Central memory CD4-positive, alpha-beta T cell (primary cell): ENCODE data around the gene ITFG2.
"Not testable (repeated sequence)": the region's sequence is repeated elsewhere in the genome, so short reads cannot be mapped to it uniquely, and the experiment has no call there.

Source experiments
- DNase-seq: peaks from one replicate; pipeline ENCODE4 v3.0.0; 2022

ITFG2 gene

DNA sequence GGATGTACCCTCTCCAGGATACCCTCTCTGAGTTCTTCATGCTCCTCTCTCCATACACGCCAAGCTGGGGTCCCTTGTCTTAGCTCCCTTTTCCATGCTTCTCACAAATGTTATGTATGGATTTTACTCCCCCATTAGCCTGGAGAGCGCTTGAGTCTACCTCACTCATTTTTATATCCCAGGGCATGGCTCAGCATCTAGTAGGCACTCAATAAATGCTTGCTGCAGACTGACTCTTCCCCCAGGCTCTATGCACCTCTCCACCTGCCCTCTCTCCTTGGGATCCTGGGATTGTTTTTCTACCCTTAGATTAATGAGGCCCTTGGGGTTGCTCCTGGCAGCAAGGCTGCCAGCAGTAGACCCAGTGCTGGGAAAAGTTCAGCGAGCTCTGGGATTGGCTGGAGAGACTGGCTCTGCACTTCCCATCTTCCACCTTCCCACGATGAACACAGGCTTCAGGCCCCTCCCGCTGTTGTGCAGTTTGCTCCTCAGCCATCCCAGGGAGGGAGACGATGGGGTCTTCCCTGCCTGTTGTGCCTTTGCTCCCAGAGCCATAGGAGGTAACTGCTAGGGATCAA is 20.2 kb downstream of the ITFG2 start:
- DNase-seq: no peak

DNA sequence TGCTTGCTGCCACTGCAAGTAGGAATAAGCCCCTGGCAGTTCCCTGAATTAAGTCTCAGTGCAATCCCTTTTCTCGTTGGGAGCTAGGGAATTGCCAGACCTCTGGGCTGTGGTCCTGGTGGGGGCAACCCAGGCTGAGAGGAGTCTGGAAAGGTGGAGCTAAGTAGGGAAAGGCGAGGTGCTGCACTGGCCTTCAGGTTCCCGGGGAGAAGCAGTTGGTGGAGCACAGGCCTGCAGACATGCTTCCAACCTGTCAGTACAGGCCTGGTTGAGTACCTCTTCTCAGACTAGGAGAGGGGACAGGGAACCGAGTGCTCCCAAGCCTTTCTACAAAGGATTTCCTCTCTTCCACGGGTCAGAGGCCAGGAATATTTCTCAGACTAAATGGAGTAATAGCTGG is 20.9 kb downstream of the ITFG2 start:
- DNase-seq: no peak

- DNase-seq: no peak
These were observed 21.3 kb downstream of the ITFG2 start for GRCh38 chr12:2833810-2834209.

GRCh38 chr12:2834581-2835491 is 22.4 kb downstream of the ITFG2 start, which contains the start of gene NRIP2:
Gene NRIP2 (minus strand): TSS chr12:2835035. CDS start chr12:2834983, 52 bp downstream.
- DNase-seq: no peak

DNA sequence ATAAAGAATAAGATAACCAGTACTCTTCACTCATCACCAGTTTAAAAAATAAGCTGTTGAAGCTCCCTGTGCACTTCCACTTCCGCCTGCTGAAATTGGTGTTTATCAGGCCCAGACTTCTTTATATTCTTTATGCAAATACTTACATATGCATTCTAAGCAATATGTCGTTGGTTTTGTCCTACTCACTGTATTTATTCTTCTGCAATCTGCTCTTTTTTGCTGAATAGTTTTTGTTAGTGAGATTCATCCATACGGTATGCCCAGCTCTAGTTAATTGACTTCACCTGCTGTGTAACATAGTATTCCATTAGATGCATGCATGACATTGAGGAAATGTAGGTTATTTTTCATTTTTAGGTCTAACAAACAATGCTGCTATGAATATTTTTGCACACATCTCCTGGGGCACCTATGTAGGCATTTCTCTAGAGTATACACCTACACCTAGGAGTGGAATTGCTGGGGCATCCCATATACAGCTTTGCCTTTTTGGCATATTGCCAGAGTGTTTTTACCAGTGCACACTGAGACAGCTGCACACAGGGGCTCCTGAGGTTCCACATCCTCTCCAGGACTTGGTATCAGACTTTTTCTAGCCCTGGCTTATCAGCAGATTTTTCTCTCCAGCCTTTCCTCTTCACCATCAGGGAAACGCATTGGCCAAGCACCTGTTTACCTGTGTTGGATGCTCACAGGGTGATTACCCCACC is 23.4 kb downstream of the ITFG2 start:
- DNase-seq: no peak

DNA sequence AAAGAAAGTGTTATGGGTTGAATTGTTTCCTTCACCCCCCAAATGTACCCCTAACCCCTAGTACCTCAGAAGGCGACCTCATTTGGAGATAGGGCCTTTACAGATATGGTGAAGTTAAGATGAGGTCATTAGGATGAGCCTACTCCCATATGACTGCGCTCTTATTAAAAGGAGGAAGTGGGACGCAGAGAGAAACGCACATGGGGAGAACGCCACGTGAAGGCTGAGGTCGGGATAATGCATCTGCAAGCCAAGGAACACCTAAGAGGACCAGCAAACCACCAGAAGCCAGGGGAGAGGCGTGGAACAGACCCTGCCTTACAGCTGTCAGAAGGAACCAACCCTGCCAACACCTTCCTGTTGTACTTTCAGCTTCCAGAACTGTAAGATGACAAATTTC is 24.1 kb downstream of the ITFG2 start:
- no peak for DNase-seq

DNA sequence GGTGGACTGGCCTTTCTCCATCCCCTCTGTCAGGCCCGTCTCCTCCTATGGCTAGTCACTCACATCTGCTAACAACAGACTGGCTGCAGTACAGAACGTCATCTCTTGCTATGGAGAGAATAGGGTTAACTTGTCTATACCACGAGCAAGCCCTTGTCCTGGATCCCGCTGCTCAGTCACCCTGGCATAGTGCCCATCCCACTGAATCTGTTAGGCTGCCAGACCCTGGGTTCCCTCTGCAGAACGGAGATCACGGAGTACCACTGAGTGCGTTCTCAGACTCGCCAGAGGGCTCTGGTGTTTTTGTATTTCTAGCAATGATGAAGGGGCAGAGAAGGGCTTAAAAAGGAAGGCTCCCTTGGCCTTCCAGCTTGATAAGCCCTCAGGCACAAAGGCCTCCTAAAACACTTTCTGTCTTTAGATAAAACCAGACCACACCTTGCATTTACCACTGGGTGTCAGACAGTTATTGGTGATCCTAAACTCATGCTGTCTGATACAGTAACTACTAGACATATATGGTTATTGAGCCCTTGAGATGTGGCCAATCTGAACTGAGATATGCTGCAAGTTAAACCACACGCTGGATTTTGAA is 28.7 kb downstream of the ITFG2 start:
- no peak for DNase-seq

GRCh38 chr12:2842948-2843347 is 30.5 kb downstream of the ITFG2 start:
- DNase-seq: no peak

DNA sequence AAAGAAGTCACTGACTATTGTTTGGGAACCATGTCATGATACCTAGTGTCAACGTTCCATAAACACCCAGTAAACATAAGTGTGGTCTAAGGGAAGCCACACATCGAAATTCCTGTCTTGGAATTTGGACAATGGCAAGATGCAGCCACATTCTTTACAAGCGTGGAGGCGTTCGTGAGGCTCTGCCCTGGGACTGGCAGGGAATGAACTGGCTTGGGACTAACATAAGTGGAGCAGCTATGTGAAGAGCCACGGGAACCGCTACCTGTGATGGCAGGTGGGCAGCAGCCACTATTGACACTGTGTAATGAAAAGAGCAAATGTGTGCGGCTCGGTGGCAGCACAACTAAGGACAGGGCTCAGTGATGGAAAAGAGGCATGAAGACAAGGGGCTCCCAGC is 32.3 kb downstream of the ITFG2 start:
- no peak for DNase-seq

- DNase-seq: no peak
These were observed 32.8 kb downstream of the ITFG2 start for GRCh38 chr12:2845280-2845679.

GRCh38 chr12:2851931-2852330 is 39.5 kb downstream of the ITFG2 start:
- DNase-seq: no peak

DNA sequence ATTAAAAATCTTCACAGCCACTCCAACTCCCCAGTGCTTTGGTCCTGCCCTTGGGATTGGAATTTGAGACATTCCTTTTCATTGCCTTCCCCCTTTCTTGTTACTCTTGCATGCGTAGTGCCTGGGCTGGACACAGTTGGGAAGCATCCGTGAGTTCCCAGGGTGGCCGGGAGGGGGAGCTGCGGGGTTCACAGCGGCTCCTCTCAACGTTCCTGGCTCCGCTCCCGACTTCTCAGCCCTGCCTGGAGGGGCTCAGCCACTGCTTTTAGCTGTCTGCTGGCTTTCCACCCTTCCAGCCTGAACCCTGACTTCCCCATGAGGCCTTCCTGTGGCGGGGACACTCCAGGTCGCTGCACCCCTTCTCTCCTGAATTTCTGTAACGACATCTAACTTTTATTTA is 41.2 kb downstream of the ITFG2 start:
- peak; percentile 7 for DNase-seq

DNA sequence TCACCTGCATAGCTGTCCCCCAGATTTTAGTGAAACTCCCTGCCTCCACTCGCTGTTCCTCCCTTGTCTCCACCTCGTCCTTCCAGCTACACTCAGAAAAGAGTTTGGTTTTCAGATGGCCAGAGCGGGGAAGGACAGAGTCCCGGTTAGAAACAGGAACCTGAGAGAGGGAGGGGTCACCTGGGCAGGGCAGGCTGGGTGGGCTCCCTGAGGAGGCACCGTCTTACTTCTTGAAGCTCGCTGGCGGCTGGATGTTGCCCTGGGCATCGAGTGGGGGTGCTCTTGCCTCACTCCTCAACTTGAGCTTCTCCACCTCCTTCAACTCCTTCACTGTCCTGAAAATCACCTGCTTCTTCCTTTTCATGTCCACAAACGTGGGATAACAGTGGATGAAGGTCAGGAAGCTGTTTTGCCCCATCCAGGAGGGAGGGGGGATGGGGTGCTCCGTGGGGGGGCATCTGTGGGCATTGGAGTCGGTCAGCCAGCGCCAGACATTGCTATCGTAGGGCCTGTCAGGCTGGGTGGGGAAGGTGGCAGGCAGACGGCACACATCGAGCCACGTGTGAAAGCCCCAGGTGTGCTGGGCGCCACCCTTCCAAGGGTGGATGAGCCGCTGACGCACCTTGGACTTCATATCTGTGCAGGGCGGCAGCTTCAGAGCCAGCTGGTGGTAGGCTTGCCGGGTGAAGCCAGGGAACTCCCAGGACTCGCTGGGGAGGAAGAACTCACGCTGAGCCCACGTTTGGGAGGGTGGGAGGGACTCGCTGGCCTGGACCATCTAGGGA is 42.4 kb downstream of the ITFG2 start:
- no peak for DNase-seq

- DNase-seq: no peak
These were observed 43.1 kb downstream of the ITFG2 start for GRCh38 chr12:2855546-2855945.

GRCh38 chr12:2856051-2856450 is 43.6 kb downstream of the ITFG2 start:
- DNase-seq: no peak

DNA sequence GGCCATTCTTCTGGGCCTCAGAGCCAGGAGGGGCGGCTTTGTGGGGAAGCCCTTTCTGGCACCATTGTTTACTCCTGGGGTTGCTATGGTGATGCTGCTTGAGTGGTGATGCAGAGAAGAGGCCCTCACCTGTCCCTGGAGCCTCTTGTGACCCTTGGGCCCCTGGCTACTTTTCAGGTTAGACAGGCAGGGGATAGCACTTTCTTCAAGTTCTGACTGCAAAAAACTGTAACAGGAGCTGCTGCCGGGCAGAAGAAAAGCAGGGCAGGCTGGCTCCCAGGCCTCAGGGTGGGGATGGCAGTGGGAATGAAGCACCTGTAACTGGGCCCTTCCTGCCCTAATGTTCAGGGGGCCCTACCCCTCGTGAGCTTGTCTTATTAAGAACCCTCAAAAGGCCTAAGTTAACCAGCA is 44.6 kb downstream of the ITFG2 start, which contains the start of gene TEX52:
Gene TEX52, minus strand, starts transcription at position 19 of the 411 bp plus-strand sequence. Its CDS starts 13 bp downstream, at position 6.
- DNase-seq: no peak

- DNase-seq: no peak
These were observed 45.1 kb downstream of the ITFG2 start for GRCh38 chr12:2857576-2857975.

DNA sequence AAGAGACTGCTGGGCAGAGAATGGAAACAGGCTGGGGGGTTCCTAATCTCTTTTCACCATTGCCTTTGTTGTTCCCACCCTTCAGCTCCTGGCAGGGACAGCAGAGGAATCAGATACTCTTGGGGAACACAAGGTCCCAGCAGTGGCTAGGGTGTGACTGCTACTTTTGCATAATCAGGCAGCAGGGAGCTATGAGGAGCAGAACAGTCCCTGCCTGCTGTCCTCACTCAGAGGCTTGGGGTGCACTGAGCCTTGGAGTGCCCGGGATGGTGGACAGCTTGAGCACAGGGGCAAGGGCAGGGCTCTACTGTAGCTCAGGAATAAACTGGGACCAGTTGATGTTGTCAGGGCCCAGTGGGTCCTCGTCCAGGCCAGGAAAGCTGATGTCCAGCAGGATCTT is 45.9 kb downstream of the ITFG2 start:
- DNase-seq: no peak

- DNase-seq: no peak
These were observed 46.5 kb downstream of the ITFG2 start for GRCh38 chr12:2858944-2859421.

- no peak for DNase-seq
These were observed 47.7 kb downstream of the ITFG2 start for GRCh38 chr12:2860170-2860569.

DNA sequence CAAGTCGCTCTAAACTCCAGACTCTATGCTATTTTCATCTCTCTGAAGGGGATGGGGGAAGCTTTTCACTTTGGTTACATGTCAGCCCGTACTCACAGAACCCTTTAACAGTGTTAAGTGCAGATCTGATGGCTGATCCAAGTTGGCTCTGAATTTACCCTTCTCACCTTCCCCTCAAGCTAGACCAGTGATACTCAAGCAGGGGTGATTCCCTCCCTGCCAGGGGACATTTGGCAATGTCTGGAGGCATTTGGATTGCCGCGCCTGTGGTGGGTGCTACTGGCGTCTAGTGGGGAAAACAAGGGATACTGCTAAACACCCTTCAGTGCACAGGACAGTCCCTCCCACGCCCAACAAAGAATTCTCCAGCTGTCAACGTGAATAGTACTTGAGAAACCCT is 50.4 kb downstream of the ITFG2 start:
- DNase-seq: no peak

DNA sequence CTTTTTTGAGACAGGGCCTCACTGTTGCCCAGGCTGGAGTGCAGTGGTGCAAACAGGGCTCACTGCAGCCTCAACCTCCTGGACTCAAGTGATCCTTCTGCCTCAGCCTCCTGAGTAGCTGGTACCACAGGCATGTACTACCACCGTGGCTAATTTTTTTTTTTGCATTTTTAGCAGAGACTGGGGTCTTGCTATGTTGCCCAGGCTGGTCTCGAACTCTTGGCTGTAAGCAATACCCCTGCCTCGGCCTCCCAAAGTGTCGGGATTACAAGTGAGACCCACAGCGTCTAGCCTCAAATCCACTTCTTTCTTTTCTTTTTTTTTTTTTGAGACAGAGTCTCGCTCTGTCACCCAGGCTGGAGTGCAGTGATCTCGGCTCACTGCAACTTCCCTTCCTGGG is 50.9 kb downstream of the ITFG2 start:
- DNase-seq: not testable (repeated sequence)
